HepG2 (cell line): Measurements from ENCODE around the gene C19orf38. TPM values are rescaled to one million over a fixed set of nuclear protein-coding genes. Genes with fewer than 3 reads are reported as not detected.

Source experiments
- ATAC-seq: fragments of 200-7000 bp; cut with Tn5 transposase; 3 replicates; pipeline ENCODE4 v1.9.1; 2020; ENCODE audit warnings: mild to moderate bottlenecking, moderate library complexity
- BruUV-seq: library from RNA; stranded (reverse); fragments of 400-500 nt; replicated peaks from 2 replicates; lab custom pipeline; 2021; lab: Mats Ljungman, UMichigan
- CTCF ChIA-PET: fragments of 300-600 bp; formaldehyde crosslinking; extraction: SDS; loops from one replicate; lab custom pipeline; 2021; ENCODE audit warnings: low total read pairs, inconsistent platforms, low intra/inter-chr PET ratio; lab: Yijun Ruan, JAX
- POLR2A ChIA-PET: fragments of 350-600 bp; sonication (Branson Sonifier 250); formaldehyde crosslinking; loops from one replicate; lab custom pipeline; 2020; ENCODE audit warnings: antibody characterized with exemption, inconsistent platforms; lab: Yijun Ruan, JAX
- DNase-seq: peaks from one replicate; pipeline ENCODE4 v3.0.0-alpha.2; 2015; ENCODE audit warnings: low spot score
- FAIRE-seq: peaks from 3 replicates; lab custom pipeline; 2011; peaks lifted over from hg19 to GRCh38; lab: Jason Lieb, UNC
- H2AFZ ChIP-seq: one replicate; pipeline ENCODE4 v1.6.1; 2011; ENCODE audit warnings: low read length, inconsistent platforms
- H3K27ac ChIP-seq: fragments of 300-600 bp; 3 replicates; pipeline ENCODE4 v1.8.0; 2011; ENCODE audit warnings: mixed run types, mild to moderate bottlenecking, mixed read lengths, low read length, inconsistent platforms; ENCODE audit not compliant: insufficient read depth; ENCODE audit errors: extremely low read length
- H3K27me3 ChIP-seq, 2 experiments: fragments of 200-600 bp in 1 of 2; 2 replicates in 1 of 2; 3 replicates in 1 of 2; pipeline versions ENCODE4 v1.6.0 to v1.8.0; 2011; ENCODE audit warnings: low read length in 2 of 2, mild to moderate bottlenecking in 2 of 2, moderate library complexity in 2 of 2, inconsistent platforms in 1 of 2; ENCODE audit not compliant: insufficient read depth in 2 of 2, control insufficient read depth in 1 of 2
- H3K36me3 ChIP-seq, 2 experiments: fragments of 200-600 bp in 1 of 2; replicated peaks in 1 of 2; 2 replicates in 1 of 2; 3 replicates in 1 of 2; pipeline versions ENCODE4 v1.5.1 to v1.8.0; 2011; ENCODE audit warnings: low read length in 2 of 2, inconsistent platforms in 1 of 2; ENCODE audit not compliant: insufficient read depth in 2 of 2, control insufficient read depth in 1 of 2
- H3K4me1 ChIP-seq: 2 replicates; pipeline ENCODE4 v1.5.1; 2012; ENCODE audit warnings: low read length, inconsistent platforms; ENCODE audit not compliant: insufficient read depth
- H3K4me2 ChIP-seq: 2 replicates; pipeline ENCODE4 v1.6.0; 2011; ENCODE audit warnings: low read depth, low read length, inconsistent platforms
- H3K4me3 ChIP-seq, 3 experiments: fragments of 200-600 bp in 1 of 3; sonication (generic), shearing (Covaris generic) in 1 of 3; replicated peaks in 1 of 3; 2 replicates each; pipeline ENCODE4 v1.5.1; 2011 to 2016; ENCODE audit warnings: low read length in 3 of 3, inconsistent platforms in 2 of 3, low read depth in 2 of 3, mild to moderate bottlenecking in 2 of 3, control low read depth in 1 of 3, mixed read lengths in 1 of 3; ENCODE audit not compliant: insufficient read depth in 1 of 3
- H3K79me2 ChIP-seq: one replicate; pipeline ENCODE4 v1.6.1; 2011; ENCODE audit warnings: low read length, inconsistent platforms; ENCODE audit not compliant: insufficient read depth
- H3K9ac ChIP-seq: 2 replicates; pipeline ENCODE4 v1.6.0; 2011; ENCODE audit warnings: mild to moderate bottlenecking, low read depth, low read length, inconsistent platforms; ENCODE audit not compliant: insufficient read depth
- H3K9me3 ChIP-seq: 2 replicates; pipeline ENCODE4 v1.5.1; 2012; ENCODE audit warnings: mild to moderate bottlenecking, low read length
- H4K20me1 ChIP-seq: 2 replicates; pipeline ENCODE4 v1.6.0; 2011; ENCODE audit warnings: inconsistent platforms, mild to moderate bottlenecking, low read length, moderate library complexity; ENCODE audit not compliant: insufficient read depth
- CEBPZ ChIP-seq: IDR thresholded peaks from 2 replicates; pipeline ENCODE4 v1.6.1; 2012; ENCODE audit warnings: low read length, improper control_type of control experiment
- SPEN ChIP-seq: sonication (generic); formaldehyde crosslinking; IDR thresholded peaks from 2 replicates; pipeline ENCODE4 v1.5.1; 2020; ENCODE audit warnings: low read depth, mild to moderate bottlenecking, missing genetic modification reagents
- ZBTB26 ChIP-seq: IDR thresholded peaks from 2 replicates; pipeline ENCODE4 v1.6.1; 2016; ENCODE audit warnings: missing compliant biosample characterization, missing genetic modification reagents, borderline replicate concordance
- WGBS: methylation state at CpG from one replicate; pipeline ENCODE4 v1.1.6; 2017; ENCODE audit warnings: low lambda C conversion rate; 5-methylcytosine and 5-hydroxymethylcytosine counted together
- in situ Hi-C: cut with HindIII; loops from 2 replicates; pipeline ENCODE4 v1.10.0; 2017; ENCODE audit warnings: low pct_unique_long_range_greater_than_20kb; ENCODE audit not compliant: extremely low pct_ligation_motif_present
- intact Hi-C: fragments of 100-400 bp; cut with micrococcal nuclease; formaldehyde crosslinking; loops from one replicate; pipeline ENCODE4 v1.10.0; 2022; ENCODE audit not compliant: unreplicated experiment
- microRNA-seq: library from miRNA; unstranded; fragments of <30 nt; microRNA quantifications from one replicate; pipeline ENCODE4, GENCODE V29; 2020
- polyA plus RNA-seq, 8 experiments: library from polyadenylated mRNA; depleted of rRNA in 3 of 8; stranded (reverse) in 7 of 8; unstranded in 1 of 8; fragments of >200 nt; fragmentation: Illumina TruSeq in 4 of 8; extraction: Trizol in 4 of 8; gene quantifications; 2 replicates each; pipeline versions ENCODE4 v1.2.1 to v1.2.3, GENCODE V29; 2011 to 2016; ENCODE audit warnings: low read depth in 4 of 8, missing spikeins in 1 of 8, mixed read lengths in 1 of 8; ENCODE audit not compliant: insufficient read depth in 1 of 8
- small RNA-seq, 3 experiments: library from RNA; depleted of rRNA; stranded (forward); fragments of <200 nt; gene quantifications; one replicate each; pipeline ENCODE3, GENCODE V24; 2012; ENCODE audit warnings: low read depth in 2 of 3, low replicate concordance in 1 of 3; ENCODE audit not compliant: insufficient read length in 3 of 3, insufficient read depth in 2 of 3
- total RNA-seq, 5 experiments: library from RNA; depleted of rRNA; stranded (reverse); fragments of >200 nt; fragmentation: Illumina TruSeq; extraction: Trizol; gene quantifications; 2 replicates each; pipeline ENCODE4 v1.2.3, GENCODE V29; 2016; ENCODE audit warnings: low read depth in 1 of 5

Gene C19orf38
- total and polyA plus RNA-seq, 2 of the 13 experiments (the other 11 are each of a cell fraction or from before 2014, with no cell fraction given): 0.11 TPM; not detected in 1

- H4K20me1 ChIP-seq: no peaks in the 10 kb centered on the region
- H3K27ac ChIP-seq: no peak overlapping the region
- H3K4me1 ChIP-seq: no peaks in the 10 kb centered on the region
- no peaks in the 10 kb centered on the region for H3K9me3 ChIP-seq
- POLR2A ChIA-PET: no interaction called here
- ATAC-seq: no peak
- no TSS peak for BruUV-seq
- H3K27me3 ChIP-seq: no peaks in the 10 kb centered on the region
- no peaks in the 10 kb centered on the region for H3K79me2 ChIP-seq
- H3K4me2 ChIP-seq: no peak overlapping the region
- in situ Hi-C loops: no loop called here
- intact Hi-C loops: no loop called here
- H3K36me3 ChIP-seq: peaks cover 33 to 60% of the 10 kb centered on the region in 2 experiments; a peak in 4 of 5 replicates
- CTCF ChIA-PET: no interaction called here
- TF ChIP-seq ZBTB26 (CRISPR knock-in tag) (no peak), CEBPZ (no peak), SPEN (no peak)
- no peak overlapping the region for H3K4me3 ChIP-seq
- H3K9ac ChIP-seq: no peak overlapping the region
- no peak overlapping the region for H2AFZ ChIP-seq
- WGBS: 93% methylated on average over 11 of the region's 11 CpGs
- no peak for FAIRE-seq
- DNase-seq: no peak
Observed at GRCh38 chr19:10918359-10918758, 70.1 kb downstream of the C19orf38 start.

Small RNAs within 50 kb of the gene (microRNA-seq; reads per million reads assigned to microRNA genes)
- gene MIR199A1 (not detected), gene MIR6793 (0.68 reads per million)

Small RNAs within 50 kb of the gene (small RNA-seq; reads per million reads assigned to genes)
- 0 reads per million in 3 experiments for gene MIR199A1
- 0 reads per million in 3 experiments for gene MIR6793

Other genes starting within 250 kb of the C19orf38 start
- 2.3 and 2.4 TPM in 2 replicates for gene SLC44A2, start 222.9 kb upstream of the C19orf38 start, total RNA-seq (2016; rRNA removed; fragmentation: Illumina TruSeq; extraction: Trizol)
- gene SLC44A2, start 222.9 kb upstream of the C19orf38 start, polyA plus RNA-seq (2011; rRNA removed): 5.6 and 7.2 TPM in 2 replicates
- 120 and 127 TPM in 2 replicates for gene ILF3, start 194.1 kb upstream of the C19orf38 start, total RNA-seq (2016; rRNA removed; fragmentation: Illumina TruSeq; extraction: Trizol)
- 173 and 195 TPM in 2 replicates for gene ILF3, start 194.1 kb upstream of the C19orf38 start, polyA plus RNA-seq (2011; rRNA removed)
- gene QTRT1, start 147.0 kb upstream of the C19orf38 start, total RNA-seq (2016; rRNA removed; fragmentation: Illumina TruSeq; extraction: Trizol): 33.0 and 38.6 TPM in 2 replicates
- gene QTRT1, start 147.0 kb upstream of the C19orf38 start, polyA plus RNA-seq (2011; rRNA removed): 41.6 and 55.6 TPM in 2 replicates
- gene DNM2, start 130.3 kb upstream of the C19orf38 start, total RNA-seq (2016; rRNA removed; fragmentation: Illumina TruSeq; extraction: Trizol): 41.7 and 48.2 TPM in 2 replicates
- 59.8 and 67.0 TPM in 2 replicates for gene DNM2, start 130.3 kb upstream of the C19orf38 start, polyA plus RNA-seq (2011; rRNA removed)
- gene TMED1, start 12.2 kb upstream of the C19orf38 start, total RNA-seq (2016; rRNA removed; fragmentation: Illumina TruSeq; extraction: Trizol): 26.4 and 51.8 TPM in 2 replicates
- 48.3 and 59.9 TPM in 2 replicates for gene TMED1, start 12.2 kb upstream of the C19orf38 start, polyA plus RNA-seq (2011; rRNA removed)
- 21.9 and 27.6 TPM in 2 replicates for gene CARM1, start 23.1 kb downstream of the C19orf38 start, total RNA-seq (2016; rRNA removed; fragmentation: Illumina TruSeq; extraction: Trizol)
- 53.0 and 55.8 TPM in 2 replicates for gene CARM1, start 23.1 kb downstream of the C19orf38 start, polyA plus RNA-seq (2011; rRNA removed)
- 22.7 and 37.3 TPM in 2 replicates for gene YIPF2, start 80.2 kb downstream of the C19orf38 start, total RNA-seq (2016; rRNA removed; fragmentation: Illumina TruSeq; extraction: Trizol)
- gene YIPF2, start 80.2 kb downstream of the C19orf38 start, polyA plus RNA-seq (2011; rRNA removed): 53.2 and 59.7 TPM in 2 replicates
- 25.6 and 33.8 TPM in 2 replicates for gene TIMM29, start 80.4 kb downstream of the C19orf38 start, total RNA-seq (2016; rRNA removed; fragmentation: Illumina TruSeq; extraction: Trizol)
- gene TIMM29, start 80.4 kb downstream of the C19orf38 start, polyA plus RNA-seq (2011; rRNA removed): 7.0 and 7.1 TPM in 2 replicates
- gene SMARCA4, start 112.6 kb downstream of the C19orf38 start, total RNA-seq (2016; rRNA removed; fragmentation: Illumina TruSeq; extraction: Trizol): 45.9 and 61.5 TPM in 2 replicates
- 25.4 and 28.7 TPM in 2 replicates for gene SMARCA4, start 112.6 kb downstream of the C19orf38 start, polyA plus RNA-seq (2011; rRNA removed)
- 24.0 and 51.6 TPM in 2 replicates for gene LDLR, start 241.0 kb downstream of the C19orf38 start, total RNA-seq (2016; rRNA removed; fragmentation: Illumina TruSeq; extraction: Trizol)
- 92.5 and 135 TPM in 2 replicates for gene LDLR, start 241.0 kb downstream of the C19orf38 start, polyA plus RNA-seq (2011; rRNA removed)